Liver (tissue), 9 donors: ENCODE results near the gene ERCC3. TPM values are rescaled to one million over a fixed set of nuclear protein-coding genes. Genes with fewer than 3 reads are reported as not detected.

ENCODE experiments used
- DNase-seq: peaks from one replicate; pipeline ENCODE4 v3.0.0-alpha.2; 2017; ENCODE audit warnings: low spot score
- H3K27ac ChIP-seq, 2 donors: one replicate each; pipeline ENCODE4 v1.7.0; 2013; ENCODE audit warnings: inconsistent platforms in 2 of 2, low read length in 2 of 2, control low read depth in 1 of 2, low read depth in 1 of 2, mild to moderate bottlenecking in 1 of 2
- H3K27me3 ChIP-seq, 4 donors: one replicate each; pipeline versions ENCODE4 v1.6.1 to v1.7.0; 2013; ENCODE audit warnings: low read length in 3 of 4, inconsistent platforms in 1 of 4, mild to moderate bottlenecking in 1 of 4, moderate library complexity in 1 of 4; ENCODE audit not compliant: control insufficient read depth in 4 of 4, insufficient read depth in 4 of 4
- H3K36me3 ChIP-seq, 4 donors: one replicate each; pipeline versions ENCODE4 v1.6.1 to v1.7.0; 2013; ENCODE audit warnings: low read length in 3 of 4, mild to moderate bottlenecking in 3 of 4, low read depth in 1 of 4, moderate library complexity in 1 of 4; ENCODE audit not compliant: control insufficient read depth in 4 of 4, insufficient read depth in 3 of 4
- H3K4me1 ChIP-seq, 4 donors: one replicate each; pipeline versions ENCODE4 v1.6.1 to v1.7.0; 2013; ENCODE audit warnings: low read length in 3 of 4, mild to moderate bottlenecking in 3 of 4, moderate library complexity in 1 of 4; ENCODE audit not compliant: control insufficient read depth in 4 of 4, insufficient read depth in 4 of 4
- H3K4me3 ChIP-seq, 3 donors: one replicate each; pipeline versions ENCODE4 v1.6.1 to v1.7.0; 2013; ENCODE audit warnings: low read length in 3 of 3, control low read depth in 1 of 3, low read depth in 1 of 3, mild to moderate bottlenecking in 1 of 3
- H3K9ac ChIP-seq, 2 donors: one replicate each; pipeline ENCODE4 v1.7.0; 2013; ENCODE audit warnings: low read length in 2 of 2, mild to moderate bottlenecking in 2 of 2, moderate library complexity in 2 of 2, control low read depth in 1 of 2, low read depth in 1 of 2
- H3K9me3 ChIP-seq, 4 donors: one replicate each; pipeline versions ENCODE4 v1.6.1 to v1.7.0; 2013; ENCODE audit warnings: low read length in 3 of 4; ENCODE audit not compliant: control insufficient read depth in 4 of 4
- EGR1 ChIP-seq, 2 donors: IDR thresholded peaks; 2 replicates each; pipeline ENCODE4 v1.6.1; 2016 to 2018; ENCODE audit warnings: antibody characterized with exemption in 2 of 2, low read depth in 2 of 2
- FOXA1 ChIP-seq: IDR thresholded peaks from 2 replicates; pipeline ENCODE4 v1.6.1; 2016; ENCODE audit warnings: antibody characterized with exemption
- FOXA2 ChIP-seq: IDR thresholded peaks from 2 replicates; pipeline ENCODE4 v1.6.1; 2016; ENCODE audit warnings: antibody characterized with exemption
- HNF4A ChIP-seq, 2 donors: conservative IDR thresholded peaks; 2 replicates each; pipeline ENCODE4 v1.6.1; 2016; ENCODE audit warnings: antibody characterized with exemption in 2 of 2, mild to moderate bottlenecking in 2 of 2
- HNF4G ChIP-seq: IDR thresholded peaks from 2 replicates; pipeline ENCODE4 v1.6.1; 2016; ENCODE audit warnings: antibody characterized with exemption
- JUND ChIP-seq, 2 donors: IDR thresholded peaks; 2 replicates each; pipeline ENCODE4 v1.6.1; 2016; ENCODE audit warnings: antibody characterized with exemption in 2 of 2
- RAD21 ChIP-seq, 2 donors: IDR thresholded peaks; 2 replicates each; pipeline ENCODE4 v1.6.1; 2016; ENCODE audit warnings: antibody characterized with exemption in 2 of 2, mild to moderate bottlenecking in 2 of 2
- RXRA ChIP-seq, 2 donors: IDR thresholded peaks; 2 replicates each; pipeline ENCODE4 v1.6.1; 2017 to 2018; ENCODE audit warnings: antibody characterized with exemption in 2 of 2, mild to moderate bottlenecking in 1 of 2
- SP1 ChIP-seq: IDR thresholded peaks from 2 replicates; pipeline ENCODE4 v1.6.1; 2018; ENCODE audit warnings: antibody characterized with exemption, mild to moderate bottlenecking
- YY1 ChIP-seq: IDR thresholded peaks from 2 replicates; pipeline ENCODE4 v1.6.1; 2016; ENCODE audit warnings: antibody characterized with exemption, mild to moderate bottlenecking
- WGBS: extraction: QIAGEN DNeasy Blood & Tissue Kit; methylation state at CpG from one replicate; pipeline ENCODE4 v1.1.7; 2013; 5-methylcytosine and 5-hydroxymethylcytosine counted together
- polyA plus RNA-seq, 2 donors: library from polyadenylated mRNA; stranded (reverse) in 1 of 2; unstranded in 1 of 2; fragments of 200-250 nt in 1 of 2; fragments of >200 nt in 1 of 2; fragmentation: Nextera tagmentation in 1 of 2; extraction: Ambion mirVana in 1 of 2; gene quantifications; one replicate each; pipeline versions ENCODE4 v1.2.1 to v1.2.3, GENCODE V29; 2013 to 2015
- total RNA-seq, 2 donors: library from RNA; depleted of rRNA; stranded (reverse); fragments of >200 nt; gene quantifications; one replicate each; pipeline ENCODE4 v1.2.3, GENCODE V29; 2014
- TF ChIP-seq, protein P1 (sequence below): IDR thresholded peaks from 2 replicates; pipeline ENCODE4 v1.6.1; 2016; ENCODE audit warnings: antibody characterized with exemption
- TF ChIP-seq, protein P2 (sequence below): IDR thresholded peaks from 2 replicates; pipeline ENCODE4 v1.6.1; 2016; ENCODE audit warnings: antibody characterized with exemption, mild to moderate bottlenecking
- TF ChIP-seq, protein P3 (sequence below): fragments of 150-350 bp; IDR thresholded peaks from 2 replicates; pipeline ENCODE4 v1.5.1; 2017; ENCODE audit warnings: improper control_type of control experiment, low read depth, low read length; ENCODE audit not compliant: missing input control
- donor health status: healthy.
- donor health status: healthy.
- donor health status: healthy.
- donor health status: healthy.
- donor health status: healthy.

ERCC3 gene
- total and polyA plus RNA-seq, 4 donors: 12.4 to 38.3 (median 17.4) TPM

DNA sequence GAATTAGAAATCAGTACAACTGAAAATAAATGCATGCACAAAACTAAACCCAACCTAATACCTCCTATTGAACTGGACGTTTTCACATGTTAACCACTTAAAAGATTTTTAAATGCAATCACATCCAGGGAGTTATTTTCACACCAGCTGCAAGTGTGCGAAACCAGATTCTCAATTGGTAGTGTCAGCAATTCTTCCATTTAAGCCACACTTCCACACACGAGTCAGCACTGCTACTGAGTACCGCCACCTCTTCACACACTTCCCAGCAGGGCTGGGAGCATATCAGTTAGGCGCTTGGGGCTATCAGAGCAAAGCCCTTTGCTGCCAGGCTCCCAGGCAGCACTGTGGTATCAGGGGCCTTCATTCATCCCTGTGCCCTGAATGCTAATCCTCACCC lies 14.2 kb downstream of the ERCC3 start:
- WGBS: 87% methylated on average over 5 of the region's 5 CpGs
- no peaks in the 10 kb centered on the region for H3K4me1 ChIP-seq
- H3K9me3 ChIP-seq: no peaks in the 10 kb centered on the region
- no peak overlapping the region for H3K9ac ChIP-seq
- no peak overlapping the region for H3K4me3 ChIP-seq
- no peak for TF ChIP-seq EGR1 (IDR thresholded peaks at IDR 0.05; ENCODE audit: low read depth in 2 of 2)
- TF ChIP-seq, protein P1, sequence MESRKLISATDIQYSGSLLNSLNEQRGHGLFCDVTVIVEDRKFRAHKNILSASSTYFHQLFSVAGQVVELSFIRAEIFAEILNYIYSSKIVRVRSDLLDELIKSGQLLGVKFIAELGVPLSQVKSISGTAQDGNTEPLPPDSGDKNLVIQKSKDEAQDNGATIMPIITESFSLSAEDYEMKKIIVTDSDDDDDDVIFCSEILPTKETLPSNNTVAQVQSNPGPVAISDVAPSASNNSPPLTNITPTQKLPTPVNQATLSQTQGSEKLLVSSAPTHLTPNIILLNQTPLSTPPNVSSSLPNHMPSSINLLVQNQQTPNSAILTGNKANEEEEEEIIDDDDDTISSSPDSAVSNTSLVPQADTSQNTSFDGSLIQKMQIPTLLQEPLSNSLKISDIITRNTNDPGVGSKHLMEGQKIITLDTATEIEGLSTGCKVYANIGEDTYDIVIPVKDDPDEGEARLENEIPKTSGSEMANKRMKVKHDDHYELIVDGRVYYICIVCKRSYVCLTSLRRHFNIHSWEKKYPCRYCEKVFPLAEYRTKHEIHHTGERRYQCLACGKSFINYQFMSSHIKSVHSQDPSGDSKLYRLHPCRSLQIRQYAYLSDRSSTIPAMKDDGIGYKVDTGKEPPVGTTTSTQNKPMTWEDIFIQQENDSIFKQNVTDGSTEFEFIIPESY: no peak
- no peak for TF ChIP-seq HNF4A (conservative IDR thresholded peaks at IDR 0.05)
- no peak for TF ChIP-seq SP1
- no peak for TF ChIP-seq YY1
- TF ChIP-seq FOXA2: no peak
- TF ChIP-seq JUND (IDR thresholded peaks at IDR 0.05): no peak
- TF ChIP-seq RXRA (IDR thresholded peaks at IDR 0.05): no peak
- H3K36me3 ChIP-seq: peaks cover 7 to 64% (median 46%) of the 10 kb centered on the region in 4 donors
- H3K27me3 ChIP-seq: no peaks in the 10 kb centered on the region
- no peak for DNase-seq
- H3K27ac ChIP-seq: no peak overlapping the region

DNA sequence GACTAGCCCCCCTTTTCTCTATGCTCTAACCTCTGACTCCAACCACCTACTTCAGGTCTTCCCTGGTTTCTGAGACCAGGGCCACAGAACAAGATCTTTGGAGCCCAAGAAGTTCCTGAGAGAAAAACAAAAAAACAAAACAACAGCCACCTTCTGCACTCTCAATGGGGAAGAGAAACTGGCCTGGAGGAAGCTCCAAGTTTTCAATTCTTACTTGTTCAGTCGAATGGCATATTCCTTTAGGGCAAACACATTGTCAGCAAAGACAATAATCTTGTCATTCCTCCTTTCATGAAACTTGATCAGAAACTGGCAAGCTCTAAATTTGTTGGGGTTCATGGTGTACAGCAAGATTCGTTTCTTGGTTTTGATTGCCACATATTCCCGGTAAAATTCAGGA lies 15.0 kb downstream of the ERCC3 start:
- Histone ChIP-seq H3K27ac (no peak overlapping the region), H3K9me3 (no peaks in the 10 kb centered on the region), H3K9ac (no peak overlapping the region), H3K27me3 (no peaks in the 10 kb centered on the region), H3K36me3 (peaks cover 5 to 58% (median 39%) of the 10 kb centered on the region in 4 donors), H3K4me3 (no peak overlapping the region), H3K4me1 (no peaks in the 10 kb centered on the region)
- WGBS: 89% methylated on average over 3 of the region's 3 CpGs
- DNase-seq: no peak
- TF ChIP-seq RAD21 (IDR thresholded peaks at IDR 0.05): no peak
- TF ChIP-seq, protein P2, sequence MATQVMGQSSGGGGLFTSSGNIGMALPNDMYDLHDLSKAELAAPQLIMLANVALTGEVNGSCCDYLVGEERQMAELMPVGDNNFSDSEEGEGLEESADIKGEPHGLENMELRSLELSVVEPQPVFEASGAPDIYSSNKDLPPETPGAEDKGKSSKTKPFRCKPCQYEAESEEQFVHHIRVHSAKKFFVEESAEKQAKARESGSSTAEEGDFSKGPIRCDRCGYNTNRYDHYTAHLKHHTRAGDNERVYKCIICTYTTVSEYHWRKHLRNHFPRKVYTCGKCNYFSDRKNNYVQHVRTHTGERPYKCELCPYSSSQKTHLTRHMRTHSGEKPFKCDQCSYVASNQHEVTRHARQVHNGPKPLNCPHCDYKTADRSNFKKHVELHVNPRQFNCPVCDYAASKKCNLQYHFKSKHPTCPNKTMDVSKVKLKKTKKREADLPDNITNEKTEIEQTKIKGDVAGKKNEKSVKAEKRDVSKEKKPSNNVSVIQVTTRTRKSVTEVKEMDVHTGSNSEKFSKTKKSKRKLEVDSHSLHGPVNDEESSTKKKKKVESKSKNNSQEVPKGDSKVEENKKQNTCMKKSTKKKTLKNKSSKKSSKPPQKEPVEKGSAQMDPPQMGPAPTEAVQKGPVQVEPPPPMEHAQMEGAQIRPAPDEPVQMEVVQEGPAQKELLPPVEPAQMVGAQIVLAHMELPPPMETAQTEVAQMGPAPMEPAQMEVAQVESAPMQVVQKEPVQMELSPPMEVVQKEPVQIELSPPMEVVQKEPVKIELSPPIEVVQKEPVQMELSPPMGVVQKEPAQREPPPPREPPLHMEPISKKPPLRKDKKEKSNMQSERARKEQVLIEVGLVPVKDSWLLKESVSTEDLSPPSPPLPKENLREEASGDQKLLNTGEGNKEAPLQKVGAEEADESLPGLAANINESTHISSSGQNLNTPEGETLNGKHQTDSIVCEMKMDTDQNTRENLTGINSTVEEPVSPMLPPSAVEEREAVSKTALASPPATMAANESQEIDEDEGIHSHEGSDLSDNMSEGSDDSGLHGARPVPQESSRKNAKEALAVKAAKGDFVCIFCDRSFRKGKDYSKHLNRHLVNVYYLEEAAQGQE: no peak
- TF ChIP-seq, protein P3, sequence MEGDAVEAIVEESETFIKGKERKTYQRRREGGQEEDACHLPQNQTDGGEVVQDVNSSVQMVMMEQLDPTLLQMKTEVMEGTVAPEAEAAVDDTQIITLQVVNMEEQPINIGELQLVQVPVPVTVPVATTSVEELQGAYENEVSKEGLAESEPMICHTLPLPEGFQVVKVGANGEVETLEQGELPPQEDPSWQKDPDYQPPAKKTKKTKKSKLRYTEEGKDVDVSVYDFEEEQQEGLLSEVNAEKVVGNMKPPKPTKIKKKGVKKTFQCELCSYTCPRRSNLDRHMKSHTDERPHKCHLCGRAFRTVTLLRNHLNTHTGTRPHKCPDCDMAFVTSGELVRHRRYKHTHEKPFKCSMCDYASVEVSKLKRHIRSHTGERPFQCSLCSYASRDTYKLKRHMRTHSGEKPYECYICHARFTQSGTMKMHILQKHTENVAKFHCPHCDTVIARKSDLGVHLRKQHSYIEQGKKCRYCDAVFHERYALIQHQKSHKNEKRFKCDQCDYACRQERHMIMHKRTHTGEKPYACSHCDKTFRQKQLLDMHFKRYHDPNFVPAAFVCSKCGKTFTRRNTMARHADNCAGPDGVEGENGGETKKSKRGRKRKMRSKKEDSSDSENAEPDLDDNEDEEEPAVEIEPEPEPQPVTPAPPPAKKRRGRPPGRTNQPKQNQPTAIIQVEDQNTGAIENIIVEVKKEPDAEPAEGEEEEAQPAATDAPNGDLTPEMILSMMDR: no peak
- no peak for TF ChIP-seq FOXA1
- TF ChIP-seq HNF4G: no peak
